OCI-LY1 (cell line): Measurements from ENCODE around the gene TTLL11.

ENCODE experiments used
- H2AFZ ChIP-seq: fragments of 200-600 bp; sonication (generic), shearing (Covaris generic); 2 replicates; pipeline ENCODE4 v1.6.0; 2014; ENCODE audit warnings: antibody characterized with exemption, mild to moderate bottlenecking, low read length
- H3F3A ChIP-seq: fragments of 200-600 bp; sonication (generic), shearing (Covaris generic); 2 replicates; pipeline ENCODE4 v1.6.0; 2014; ENCODE audit warnings: mild to moderate bottlenecking, antibody characterized with exemption, low read length, moderate library complexity; ENCODE audit not compliant: insufficient read depth
- H3K27ac ChIP-seq: fragments of 200-600 bp; sonication (generic); 2 replicates; pipeline ENCODE4 v1.5.1; 2014; ENCODE audit warnings: low read length, mixed run types, mild to moderate bottlenecking, low read depth; ENCODE audit not compliant: poor library complexity, severe bottlenecking
- H3K27me3 ChIP-seq: fragments of 200-600 bp; sonication (generic); 2 replicates; pipeline ENCODE4 v1.6.0; 2014; ENCODE audit warnings: antibody characterized with exemption, mild to moderate bottlenecking, low read length, moderate library complexity; ENCODE audit not compliant: insufficient read depth
- H3K36me3 ChIP-seq: fragments of 200-600 bp; sonication (generic); 2 replicates; pipeline ENCODE4 v1.6.1; 2014; ENCODE audit warnings: mild to moderate bottlenecking, antibody characterized with exemption, low read length, moderate library complexity, mixed read lengths; ENCODE audit not compliant: insufficient read depth
- H3K4me1 ChIP-seq: fragments of 200-600 bp; sonication (generic); 2 replicates; pipeline ENCODE4 v1.5.1; 2014; ENCODE audit warnings: mild to moderate bottlenecking, low read length, moderate library complexity; ENCODE audit not compliant: insufficient read depth, severe bottlenecking
- H3K4me2 ChIP-seq: fragments of 200-600 bp; sonication (generic), shearing (Covaris generic); 2 replicates; pipeline ENCODE4 v1.6.1; 2014; ENCODE audit warnings: low read length
- H3K4me3 ChIP-seq: fragments of 200-600 bp; sonication (generic); 2 replicates; pipeline ENCODE4 v1.5.1; 2014; ENCODE audit warnings: low read length, low read depth, mild to moderate bottlenecking, mixed read lengths; ENCODE audit not compliant: poor library complexity, severe bottlenecking
- H3K79me2 ChIP-seq: fragments of 200-600 bp; shearing (Covaris generic); 2 replicates; pipeline ENCODE4 v1.6.1; 2016; ENCODE audit warnings: mixed run types, low read length, mixed read lengths; ENCODE audit not compliant: insufficient read depth
- H3K9ac ChIP-seq: fragments of 200-600 bp; sonication (generic), shearing (Covaris generic); 2 replicates; pipeline ENCODE4 v1.6.1; 2014; ENCODE audit warnings: mild to moderate bottlenecking, low read length, mixed read lengths
- H3K9me2 ChIP-seq: fragments of 200-600 bp; sonication (generic), shearing (Covaris generic); 2 replicates; pipeline ENCODE4 v1.6.1; 2014; ENCODE audit warnings: low read depth, mild to moderate bottlenecking, low read length, mixed read lengths
- H3K9me3 ChIP-seq: fragments of 200-600 bp; shearing (Covaris generic); 2 replicates; pipeline ENCODE4 v1.6.1; 2014; ENCODE audit warnings: low read length, mixed read lengths
- H4K20me1 ChIP-seq: fragments of 200-600 bp; sonication (generic), shearing (Covaris generic); 2 replicates; pipeline ENCODE4 v1.6.0; 2016; ENCODE audit warnings: mild to moderate bottlenecking, low read length; ENCODE audit not compliant: insufficient read depth
- CTCF ChIP-seq: fragments of 200-600 bp; sonication (generic), shearing (Covaris generic); IDR thresholded peaks from 2 replicates; pipeline ENCODE4 v1.5.1; 2017; ENCODE audit warnings: mild to moderate bottlenecking, antibody characterized with exemption, low read length, moderate library complexity, mixed read lengths
- EZH2 ChIP-seq: fragments of 200-600 bp; sonication (generic), shearing (Covaris generic); IDR thresholded peaks from 2 replicates; pipeline ENCODE4 v1.8.0; 2017; ENCODE audit warnings: borderline replicate concordance, mixed run types, mild to moderate bottlenecking, antibody characterized with exemption, low read length, moderate library complexity, mixed read lengths

TTLL11 gene

DNA sequence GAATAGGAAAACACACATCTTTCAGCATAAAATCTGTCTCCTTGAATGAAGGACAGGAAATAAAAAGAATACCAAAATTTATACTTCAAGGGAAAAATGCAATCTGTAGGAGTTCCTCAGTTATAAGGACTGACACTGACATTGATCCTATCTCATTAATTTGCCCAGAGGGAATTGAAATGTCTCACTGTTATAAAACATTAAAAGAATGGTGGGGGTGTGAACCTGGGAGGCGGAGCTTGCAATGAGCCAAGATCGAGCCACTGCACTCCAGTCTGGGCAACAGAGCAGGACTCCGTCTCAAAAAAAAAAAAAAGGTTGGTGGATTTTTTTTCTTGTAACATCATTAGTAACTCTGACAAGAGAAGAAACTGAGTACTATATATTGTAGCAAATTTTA, 60.8 kb downstream of the TTLL11 start:
- H3K4me3 ChIP-seq = no peak overlapping the region
- no peaks in the 10 kb centered on the region for H3K36me3 ChIP-seq
- no peaks in the 10 kb centered on the region for H3K79me2 ChIP-seq
- no peak overlapping the region for H3K9ac ChIP-seq
- H3K9me3 ChIP-seq = no peaks in the 10 kb centered on the region
- H3K4me2 ChIP-seq = no peak overlapping the region
- H3K4me1 ChIP-seq = no peaks in the 10 kb centered on the region
- no peak overlapping the region for H2AFZ ChIP-seq
- H3K9me2 ChIP-seq = no peaks in the 10 kb centered on the region
- no peak overlapping the region for H3K27ac ChIP-seq
- H4K20me1 ChIP-seq = no peaks in the 10 kb centered on the region
- TF ChIP-seq EZH2 (no peak), CTCF (no peak)
- H3F3A ChIP-seq = no peaks in the 10 kb centered on the region
- H3K27me3 ChIP-seq = no peaks in the 10 kb centered on the region

DNA sequence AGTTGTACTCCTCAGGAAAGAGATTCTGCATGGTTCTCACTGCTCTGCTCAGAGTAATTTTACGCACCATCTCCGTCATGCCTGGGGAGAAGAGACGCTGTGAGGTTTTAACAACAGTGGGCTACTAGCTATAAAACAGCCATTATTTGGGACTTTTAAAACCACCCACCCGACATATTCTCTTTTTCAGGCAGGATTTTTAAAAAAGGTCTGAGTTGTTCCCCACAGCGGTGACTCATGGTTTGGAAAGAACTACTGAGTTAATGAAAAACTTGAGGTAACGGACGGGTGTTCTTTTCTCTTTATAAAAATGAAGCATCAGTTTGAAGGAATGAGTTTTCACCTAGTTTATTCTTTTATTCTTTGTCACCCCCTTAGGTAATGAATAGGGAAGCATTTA, 61.3 kb downstream of the TTLL11 start:
- Histone ChIP-seq H3K36me3 (no peaks in the 10 kb centered on the region), H3K4me2 (no peak overlapping the region), H3K4me3 (no peak overlapping the region), H3K27me3 (no peaks in the 10 kb centered on the region), H3K27ac (no peak overlapping the region), H2AFZ (no peak overlapping the region), H3K4me1 (no peaks in the 10 kb centered on the region), H3K9me3 (no peaks in the 10 kb centered on the region), H3K9me2 (no peaks in the 10 kb centered on the region), H4K20me1 (no peaks in the 10 kb centered on the region), H3K79me2 (no peaks in the 10 kb centered on the region), H3K9ac (no peak overlapping the region), H3F3A (no peaks in the 10 kb centered on the region)
- no peak for TF ChIP-seq EZH2
- TF ChIP-seq CTCF = no peak

DNA sequence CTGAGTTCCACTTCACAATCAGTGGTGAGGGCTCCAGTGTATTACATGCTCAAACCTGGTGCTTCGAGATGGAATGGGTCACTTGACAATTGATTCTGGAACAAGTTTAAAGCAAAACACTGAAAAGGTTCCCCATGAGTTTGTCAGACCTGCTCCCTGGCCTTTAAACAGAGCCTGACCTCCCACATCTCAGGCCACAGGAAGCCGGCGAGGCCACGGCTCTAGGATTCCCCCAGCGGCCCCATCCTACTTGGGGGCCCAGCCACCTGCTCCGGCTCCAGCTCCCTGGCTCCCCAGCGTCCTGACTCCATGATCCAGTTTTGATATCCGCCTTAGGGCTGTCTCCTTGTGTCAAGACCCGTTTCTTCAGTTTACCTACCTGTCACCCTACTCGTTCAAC, 62.0 kb downstream of the TTLL11 start:
- Histone ChIP-seq H3K9me2 (no peaks in the 10 kb centered on the region), H3K4me3 (no peak overlapping the region), H3K27me3 (no peaks in the 10 kb centered on the region), H3K36me3 (no peaks in the 10 kb centered on the region), H3K9me3 (no peaks in the 10 kb centered on the region), H3K4me1 (no peaks in the 10 kb centered on the region), H3K4me2 (no peak overlapping the region), H4K20me1 (no peaks in the 10 kb centered on the region), H3K27ac (no peak overlapping the region), H3K9ac (no peak overlapping the region), H3F3A (no peaks in the 10 kb centered on the region), H2AFZ (no peak overlapping the region), H3K79me2 (no peaks in the 10 kb centered on the region)
- no peak for TF ChIP-seq EZH2
- TF ChIP-seq CTCF = no peak

- no peaks in the 10 kb centered on the region for H3K4me1 ChIP-seq
- no peak overlapping the region for H3K9ac ChIP-seq
- no peak overlapping the region for H3K4me2 ChIP-seq
- no peaks in the 10 kb centered on the region for H4K20me1 ChIP-seq
- TF ChIP-seq EZH2 = no peak
- TF ChIP-seq CTCF = no peak
- H3K9me3 ChIP-seq = no peaks in the 10 kb centered on the region
- no peaks in the 10 kb centered on the region for H3K9me2 ChIP-seq
- no peak overlapping the region for H3K27ac ChIP-seq
- H3F3A ChIP-seq = no peaks in the 10 kb centered on the region
- H3K36me3 ChIP-seq = no peaks in the 10 kb centered on the region
- no peaks in the 10 kb centered on the region for H3K79me2 ChIP-seq
- no peaks in the 10 kb centered on the region for H3K27me3 ChIP-seq
- H3K4me3 ChIP-seq = no peak overlapping the region
- H2AFZ ChIP-seq = no peak overlapping the region
These were observed 62.8 kb downstream of the TTLL11 start for GRCh38 chr9:122030357-122030756.
